IMR-90 (cell line): ENCODE measurements around the gene FFAR3. TPM values are rescaled to one million over a fixed set of nuclear protein-coding genes. Genes with fewer than 3 reads are reported as not detected.

ENCODE experiments used
- ATAC-seq: fragments of 200-7000 bp; cut with Tn5 transposase; 2 replicates; pipeline ENCODE4 v1.9.1; 2020; ENCODE audit warnings: low read depth, mild to moderate bottlenecking, moderate library complexity
- BruUV-seq: library from RNA; stranded (reverse); fragments of 400-500 nt; replicated peaks from 2 replicates; lab custom pipeline; 2021; lab: Mats Ljungman, UMichigan
- CTCF ChIA-PET: fragments of 300-600 bp; formaldehyde crosslinking; extraction: SDS; loops from one replicate; lab custom pipeline; 2021; ENCODE audit warnings: antibody characterized with exemption; lab: Yijun Ruan, JAX
- POLR2A ChIA-PET: fragments of 300-600 bp; sonication (Branson Sonifier 250); formaldehyde crosslinking; loops from one replicate; lab custom pipeline; 2022; ENCODE audit warnings: antibody characterized with exemption; ENCODE audit not compliant: unreplicated experiment; lab: Charles Lee
- DNase-seq: peaks from one replicate; pipeline ENCODE4 v3.0.0; 2013
- H2AFZ ChIP-seq: replicated peaks from 2 replicates; pipeline ENCODE3; 2013; ENCODE audit warnings: low read length, mild to moderate bottlenecking; ENCODE audit not compliant: poor library complexity
- H2AK5ac ChIP-seq: 2 replicates; pipeline ENCODE4 v1.6.1; 2013; ENCODE audit warnings: low read depth, low read length, inconsistent platforms
- H2AK9ac ChIP-seq: replicated peaks from 2 replicates; pipeline ENCODE3; 2013; ENCODE audit warnings: mild to moderate bottlenecking, low read depth, low read length, moderate library complexity; ENCODE audit not compliant: poor library complexity
- H2BK120ac ChIP-seq: 2 replicates; pipeline ENCODE4 v1.6.1; 2013; ENCODE audit warnings: low read depth, low read length, inconsistent platforms
- H2BK15ac ChIP-seq: 3 replicates; pipeline ENCODE4 v1.6.1; 2013; ENCODE audit warnings: low read depth, low read length, inconsistent platforms
- H2BK20ac ChIP-seq: 2 replicates; pipeline ENCODE4 v1.6.1; 2013; ENCODE audit warnings: low read depth, mild to moderate bottlenecking, inconsistent platforms, low read length, moderate library complexity
- H2BK5ac ChIP-seq: 2 replicates; pipeline ENCODE4 v1.6.1; 2013; ENCODE audit warnings: mild to moderate bottlenecking, low read depth, low read length, inconsistent platforms; ENCODE audit not compliant: poor library complexity, severe bottlenecking
- H3K14ac ChIP-seq: replicated peaks from 2 replicates; pipeline ENCODE4 v1.6.1; 2013; ENCODE audit warnings: low read depth, low read length, inconsistent platforms
- H3K18ac ChIP-seq: 2 replicates; pipeline ENCODE4 v1.6.1; 2013; ENCODE audit warnings: low read depth, low read length, control low read depth
- H3K23ac ChIP-seq: 2 replicates; pipeline ENCODE4 v1.6.1; 2013; ENCODE audit warnings: low read depth, low read length, inconsistent platforms
- H3K27ac ChIP-seq: 2 replicates; pipeline ENCODE4 v1.5.1; 2013; ENCODE audit warnings: mild to moderate bottlenecking, control low read depth, low read length; ENCODE audit not compliant: insufficient read depth
- H3K27me3 ChIP-seq: 2 replicates; pipeline ENCODE4 v1.6.1; 2013; ENCODE audit warnings: low read length; ENCODE audit not compliant: control insufficient read depth, insufficient read depth
- H3K36me3 ChIP-seq: 2 replicates; pipeline ENCODE4 v1.6.1; 2013; ENCODE audit warnings: low read length, mixed read lengths; ENCODE audit not compliant: control insufficient read depth, insufficient read depth
- H3K4ac ChIP-seq: 2 replicates; pipeline ENCODE4 v1.6.1; 2013; ENCODE audit warnings: low read depth, low read length, inconsistent platforms
- H3K4me1 ChIP-seq: 2 replicates; pipeline ENCODE4 v1.6.1; 2013; ENCODE audit warnings: low read length, mixed read lengths; ENCODE audit not compliant: control insufficient read depth, insufficient read depth
- H3K4me2 ChIP-seq: 2 replicates; pipeline ENCODE4 v1.6.1; 2013; ENCODE audit warnings: low read depth, mild to moderate bottlenecking, control low read depth, low read length, moderate library complexity
- H3K4me3 ChIP-seq: 2 replicates; pipeline ENCODE4 v1.5.1; 2013; ENCODE audit warnings: low read depth, mild to moderate bottlenecking, control low read depth, low read length, moderate library complexity; ENCODE audit not compliant: insufficient read depth
- H3K56ac ChIP-seq: 2 replicates; pipeline ENCODE4 v1.6.1; 2013; ENCODE audit warnings: low read length, inconsistent platforms; ENCODE audit not compliant: insufficient read depth; ENCODE audit errors: extremely low read depth
- H3K79me1 ChIP-seq, 2 experiments: 2 replicates each; pipeline ENCODE4 v1.6.1; 2013; ENCODE audit warnings: low read length in 2 of 2, inconsistent platforms in 1 of 2, low read depth in 1 of 2
- H3K9ac ChIP-seq: 2 replicates; pipeline ENCODE4 v1.6.1; 2013; ENCODE audit warnings: low read depth, low read length, control low read depth
- H3K9me1 ChIP-seq: 2 replicates; pipeline ENCODE4 v1.6.1; 2013; ENCODE audit warnings: low read length, inconsistent platforms; ENCODE audit not compliant: insufficient read depth
- H3K9me3 ChIP-seq: 2 replicates; pipeline ENCODE4 v1.6.1; 2013; ENCODE audit warnings: low read length; ENCODE audit not compliant: control insufficient read depth, insufficient read depth
- H4K20me1 ChIP-seq: 2 replicates; pipeline ENCODE4 v1.6.1; 2013; ENCODE audit warnings: low read length, inconsistent platforms; ENCODE audit not compliant: insufficient read depth
- H4K5ac ChIP-seq: 2 replicates; pipeline ENCODE4 v1.6.1; 2013; ENCODE audit warnings: mild to moderate bottlenecking, low read depth, low read length, control low read depth
- H4K8ac ChIP-seq, 2 experiments: 2 replicates each; pipeline ENCODE4 v1.6.1; 2013; ENCODE audit warnings: low read depth in 2 of 2, low read length in 2 of 2, control low read depth in 1 of 2, inconsistent platforms in 1 of 2
- H4K91ac ChIP-seq: 2 replicates; pipeline ENCODE4 v1.6.1; 2013; ENCODE audit warnings: low read depth, low read length, inconsistent platforms; ENCODE audit not compliant: insufficient read depth
- MXI1 ChIP-seq: IDR thresholded peaks from 2 replicates; pipeline ENCODE4 v1.6.1; 2012; ENCODE audit warnings: low read depth, mild to moderate bottlenecking, low read length, moderate library complexity, borderline replicate concordance
- RAD21 ChIP-seq: IDR thresholded peaks from 2 replicates; pipeline ENCODE4 v1.6.1; 2012; ENCODE audit warnings: low read length, improper control_type of control experiment
- WGBS, 2 experiments: methylation state at CpG; one replicate each; pipeline versions ENCODE4 v1.1.5 to v1.1.7; 2013; ENCODE audit warnings: missing lambda C conversion rate in 2 of 2; ENCODE audit not compliant: insufficient read length in 1 of 2; ENCODE audit errors: extremely low coverage in 2 of 2; 5-methylcytosine and 5-hydroxymethylcytosine counted together
- dilution Hi-C: fragments of 300-500 bp; cut with HindIII; formaldehyde crosslinking; loops from one replicate; pipeline ENCODE4 v1.14.3; 2018; ENCODE audit warnings: low sequenced_read_pairs; ENCODE audit not compliant: unreplicated experiment
- in situ Hi-C: fragments of 300-500 bp; cut with MboI; formaldehyde crosslinking; loops from 3 replicates; pipeline ENCODE4 v1.14.3; 2019; ENCODE audit warnings: low sequenced_read_pairs, inconsistent platforms, mixed read lengths
- intact Hi-C: fragments of 100-400 bp; cut with micrococcal nuclease; formaldehyde crosslinking; loops from 2 replicates; pipeline ENCODE4 v1.10.0; 2022
- polyA plus RNA-seq, 3 experiments: library from polyadenylated mRNA; depleted of rRNA; stranded (reverse); fragments of >200 nt; gene quantifications; 2 replicates each; pipeline ENCODE4 v1.2.3, GENCODE V29; 2012; ENCODE audit warnings: low replicate concordance in 1 of 3
- total RNA-seq: library from RNA; depleted of rRNA; stranded (reverse); fragments of >200 nt; gene quantifications from 2 replicates; pipeline ENCODE4 v1.2.3, GENCODE V29; 2012

FFAR3 gene
- total and polyA plus RNA-seq, 2 of the 4 experiments (the other 2 are of a cell fraction), result not detected

DNA sequence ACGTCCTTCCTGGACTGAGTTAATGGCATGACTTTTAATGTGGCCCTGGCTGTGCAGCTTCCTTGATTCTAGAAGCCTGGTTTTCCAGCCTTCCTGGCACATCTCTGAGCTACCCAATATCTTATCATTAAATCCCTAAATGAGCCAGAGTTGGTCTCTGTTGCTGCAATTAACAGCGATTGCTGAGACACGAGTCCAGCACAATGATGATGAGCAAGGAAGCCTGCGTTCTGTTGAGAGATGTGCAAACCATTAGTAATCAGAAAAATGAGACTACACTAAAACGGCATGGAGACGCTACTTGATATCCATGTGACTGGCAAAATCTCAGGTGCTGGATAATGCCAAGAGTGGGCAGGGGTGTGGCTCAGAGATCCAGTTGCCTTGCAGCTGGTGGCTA is 38.8 kb downstream of the FFAR3 start:
- H2AK5ac ChIP-seq, result no peak overlapping the region
- peaks cover 3% of the 10 kb centered on the region; the same call in 1 of the 2 replicates for H3K27me3 ChIP-seq
- no peak overlapping the region for H3K18ac ChIP-seq
- no peak overlapping the region for H3K23ac ChIP-seq
- H2BK120ac ChIP-seq, result no peak overlapping the region
- in situ Hi-C loops, result no loop called here
- no peak overlapping the region for H3K56ac ChIP-seq
- no peak overlapping the region for H4K91ac ChIP-seq
- no peak overlapping the region for H3K14ac ChIP-seq
- H3K4ac ChIP-seq, result no peak overlapping the region
- ATAC-seq (no peak), DNase-seq (no peak)
- no peaks in the 10 kb centered on the region for H3K36me3 ChIP-seq
- no peak overlapping the region for H2BK15ac ChIP-seq
- no peak overlapping the region for H4K5ac ChIP-seq
- no peak overlapping the region for H3K9ac ChIP-seq
- H3K4me3 ChIP-seq, result no peak overlapping the region
- no peaks in the 10 kb centered on the region for H3K9me3 ChIP-seq
- H3K79me1 ChIP-seq, result no peaks in the 10 kb centered on the region
- no peak overlapping the region for H2AFZ ChIP-seq
- CTCF ChIA-PET, result no interaction called here
- no peaks in the 10 kb centered on the region for H3K9me1 ChIP-seq
- TF ChIP-seq MXI1, result no peak
- no peak for TF ChIP-seq RAD21
- H3K27ac ChIP-seq, result no peak overlapping the region
- dilution Hi-C loops, result no loop called here
- no peak overlapping the region for H4K8ac ChIP-seq
- BruUV-seq, result no TSS peak
- H2BK5ac ChIP-seq, result no peak overlapping the region
- no peaks in the 10 kb centered on the region for H3K4me1 ChIP-seq
- H2AK9ac ChIP-seq, result no peak overlapping the region
- no peak overlapping the region for H3K4me2 ChIP-seq
- intact Hi-C loops, result no loop called here
- POLR2A ChIA-PET, result no interaction called here
- WGBS, 2 experiments, result 75% methylated on average over 4 of the region's 6 CpGs; no CpG with 5 or more reads in 1 of the 2 experiments
- H4K20me1 ChIP-seq, result no peaks in the 10 kb centered on the region
- no peak overlapping the region for H2BK20ac ChIP-seq
